H1 (cell line): Measurements from ENCODE around the gene LVRN. TPM values are rescaled to one million over a fixed set of nuclear protein-coding genes. Genes with fewer than 3 reads are reported as not detected.

ENCODE experiments used
- CTCF ChIA-PET: fragments of 300-600 bp; sonication (Branson Sonifier 250); formaldehyde crosslinking; loops from one replicate; lab custom pipeline; 2021; ENCODE audit not compliant: partially characterized antibody; lab: Charles Lee
- POLR2A ChIA-PET: fragments of 300-600 bp; sonication (Branson Sonifier 250); formaldehyde crosslinking; loops from one replicate; lab custom pipeline; 2021; ENCODE audit warnings: inconsistent platforms; ENCODE audit not compliant: partially characterized antibody; lab: Charles Lee
- DNase-seq, 2 experiments: peaks; one replicate each; pipeline versions ENCODE4 v3.0.0 to v3.0.0-alpha.2; 2010 to 2022; ENCODE audit warnings: low spot score in 2 of 2, low read depth in 1 of 2, mixed read lengths in 1 of 2
- FAIRE-seq: peaks from 2 replicates; lab custom pipeline; 2011; peaks lifted over from hg19 to GRCh38; lab: Jason Lieb, UNC
- H2AFZ ChIP-seq: 2 replicates; pipeline ENCODE4 v1.8.1; 2012; ENCODE audit warnings: low read length, inconsistent platforms
- H2AK5ac ChIP-seq: 2 replicates; pipeline ENCODE4 v1.6.1; 2013; ENCODE audit warnings: low read depth, low read length
- H2BK120ac ChIP-seq: replicated peaks from 2 replicates; pipeline ENCODE3; 2013; ENCODE audit warnings: low read depth, low read length, inconsistent platforms
- H2BK12ac ChIP-seq: 2 replicates; pipeline ENCODE4 v1.6.1; 2013; ENCODE audit warnings: low read depth, low read length
- H2BK15ac ChIP-seq: 2 replicates; pipeline ENCODE4 v1.6.1; 2013; ENCODE audit warnings: low read length
- H2BK20ac ChIP-seq: 2 replicates; pipeline ENCODE4 v1.6.1; 2013; ENCODE audit warnings: low read length
- H2BK5ac ChIP-seq: 2 replicates; pipeline ENCODE4 v1.6.1; 2013; ENCODE audit warnings: low read depth, low read length
- H3K14ac ChIP-seq: 2 replicates; pipeline ENCODE4 v1.6.1; 2013; ENCODE audit warnings: inconsistent platforms; ENCODE audit not compliant: insufficient read length
- H3K18ac ChIP-seq: 2 replicates; pipeline ENCODE4 v1.6.1; 2013; ENCODE audit warnings: low read length; ENCODE audit errors: extremely low read depth
- H3K23ac ChIP-seq: 2 replicates; pipeline ENCODE4 v1.6.1; 2013; ENCODE audit warnings: inconsistent platforms; ENCODE audit not compliant: insufficient read length
- H3K23me2 ChIP-seq: 2 replicates; pipeline ENCODE4 v1.6.1; 2013; ENCODE audit warnings: low read depth, low read length
- H3K27ac ChIP-seq: 2 replicates; pipeline ENCODE4 v1.6.1; 2011; ENCODE audit warnings: low read depth, low read length, inconsistent platforms
- H3K27me3 ChIP-seq, 4 experiments: replicated peaks in 1 of 4; 1 replicate in 1 of 4; 2 replicates in 3 of 4; pipeline versions ENCODE4 v1.6.1 to v1.8.1; 2011 to 2013; ENCODE audit warnings: low read length in 3 of 4, mild to moderate bottlenecking in 3 of 4, inconsistent platforms in 2 of 4, mixed read lengths in 2 of 4, moderate library complexity in 1 of 4; ENCODE audit not compliant: control insufficient read depth in 3 of 4, insufficient read depth in 3 of 4; ENCODE audit errors: extremely low read depth in 1 of 4
- H3K36me3 ChIP-seq, 4 experiments: 2 replicates each; pipeline versions ENCODE4 v1.6.1 to v1.8.1; 2011 to 2013; ENCODE audit warnings: mild to moderate bottlenecking in 4 of 4, low read length in 3 of 4, moderate library complexity in 2 of 4, control low read depth in 1 of 4, inconsistent platforms in 1 of 4; ENCODE audit not compliant: insufficient read depth in 4 of 4, control insufficient read depth in 2 of 4
- H3K4ac ChIP-seq: replicated peaks from 2 replicates; pipeline ENCODE3; 2013; ENCODE audit warnings: low read length, low read depth, mixed read lengths, inconsistent platforms; ENCODE audit not compliant: insufficient read length
- H3K4me1 ChIP-seq, 4 experiments: replicated peaks in 1 of 4; 1 replicate in 1 of 4; 2 replicates in 3 of 4; pipeline versions ENCODE4 v1.6.1 to v1.8.1; 2011 to 2013; ENCODE audit warnings: low read length in 3 of 4, inconsistent platforms in 2 of 4, mixed read lengths in 1 of 4; ENCODE audit not compliant: insufficient read depth in 4 of 4, control insufficient read depth in 3 of 4
- H3K4me2 ChIP-seq, 2 experiments: 2 replicates each; pipeline versions ENCODE4 v1.6.1 to v1.8.1; 2011 to 2013; ENCODE audit warnings: low read depth in 2 of 2, low read length in 2 of 2, control low read depth in 1 of 2, inconsistent platforms in 1 of 2, mild to moderate bottlenecking in 1 of 2; ENCODE audit not compliant: insufficient read depth in 1 of 2
- H3K4me3 ChIP-seq, 4 experiments: fragments of 200-600, 300-600 bp in 1 of 4; sonication (generic), shearing (Covaris generic), sonication (Bioruptor Twin) in 1 of 4; 2 replicates each; pipeline versions ENCODE4 v1.5.1 to v1.8.1; 2011 to 2016; ENCODE audit warnings: low read length in 4 of 4, low read depth in 3 of 4, control low read depth in 2 of 4, inconsistent platforms in 2 of 4, mild to moderate bottlenecking in 2 of 4, mixed read lengths in 1 of 4, moderate library complexity in 1 of 4; ENCODE audit not compliant: insufficient read depth in 2 of 4; ENCODE audit errors: extremely low read depth in 1 of 4
- H3K56ac ChIP-seq: replicated peaks from 2 replicates; pipeline ENCODE3; 2013; ENCODE audit warnings: low read depth, mild to moderate bottlenecking, mixed read lengths, low read length, inconsistent platforms; ENCODE audit not compliant: insufficient read length
- H3K79me1 ChIP-seq: 2 replicates; pipeline ENCODE4 v1.6.1; 2013; ENCODE audit warnings: low read depth, low read length, control low read depth
- H3K79me2 ChIP-seq, 2 experiments: 2 replicates each; pipeline versions ENCODE4 v1.6.1 to v1.8.1; 2012 to 2013; ENCODE audit warnings: low read length in 2 of 2, mild to moderate bottlenecking in 2 of 2, inconsistent platforms in 1 of 2; ENCODE audit not compliant: insufficient read depth in 2 of 2, control insufficient read depth in 1 of 2
- H3K9ac ChIP-seq, 4 experiments: replicated peaks in 1 of 4; 1 replicate in 1 of 4; 2 replicates in 3 of 4; pipeline versions ENCODE4 v1.6.1 to v1.8.1; 2011 to 2013; ENCODE audit warnings: low read depth in 3 of 4, low read length in 3 of 4, control low read depth in 2 of 4, mild to moderate bottlenecking in 2 of 4, moderate library complexity in 2 of 4, inconsistent platforms in 1 of 4; ENCODE audit errors: extremely low read depth in 1 of 4
- H3K9me3 ChIP-seq, 2 experiments: 2 replicates each; pipeline versions ENCODE4 v1.6.1 to v1.8.1; 2012 to 2013; ENCODE audit warnings: mild to moderate bottlenecking in 2 of 2, moderate library complexity in 2 of 2, control low read depth in 1 of 2, inconsistent platforms in 1 of 2, low read depth in 1 of 2, low read length in 1 of 2, mixed read lengths in 1 of 2; ENCODE audit not compliant: insufficient read depth in 2 of 2
- H4K20me1 ChIP-seq, 2 experiments: replicated peaks in 1 of 2; 2 replicates each; pipeline versions ENCODE3 to v1.8.1; 2011 to 2013; ENCODE audit warnings: inconsistent platforms in 2 of 2, low read length in 2 of 2, mild to moderate bottlenecking in 1 of 2; ENCODE audit not compliant: insufficient read depth in 2 of 2, control insufficient read depth in 1 of 2
- H4K5ac ChIP-seq: 2 replicates; pipeline ENCODE4 v1.6.1; 2013; ENCODE audit warnings: low read length, low read depth, mixed read lengths, inconsistent platforms; ENCODE audit not compliant: insufficient read length
- H4K8ac ChIP-seq: 2 replicates; pipeline ENCODE4 v1.8.0; 2013; ENCODE audit warnings: mild to moderate bottlenecking, moderate library complexity, low read length, inconsistent platforms; ENCODE audit not compliant: insufficient read depth; ENCODE audit errors: extremely low read depth
- H4K91ac ChIP-seq: replicated peaks from 2 replicates; pipeline ENCODE3; 2013; ENCODE audit warnings: low read length, mixed read lengths, inconsistent platforms; ENCODE audit not compliant: insufficient read length
- ASH2L ChIP-seq: fragments of 200-600, 300-600 bp; sonication (generic); IDR thresholded peaks from one replicate; pipeline ENCODE4 v1.7.1; 2017; ENCODE audit warnings: low read length
- BACH1 ChIP-seq: IDR thresholded peaks from 2 replicates; pipeline ENCODE4 v1.6.1; 2012; ENCODE audit warnings: low read length, improper control_type of control experiment
- BCL11A ChIP-seq, 2 experiments: IDR thresholded peaks; one replicate each; pipeline ENCODE4 v1.6.1; 2011; ENCODE audit warnings: low read depth in 2 of 2, low read length in 2 of 2, mild to moderate bottlenecking in 2 of 2
- BRCA1 ChIP-seq: IDR thresholded peaks from 2 replicates; pipeline ENCODE4 v1.6.1; 2012; ENCODE audit warnings: low read depth, low read length, improper control_type of control experiment
- CREB1 ChIP-seq: IDR thresholded peaks from 2 replicates; pipeline ENCODE4 v1.6.1; 2012; ENCODE audit warnings: inconsistent platforms
- CTBP2 ChIP-seq: IDR thresholded peaks from 2 replicates; pipeline ENCODE4 v1.7.0; 2011; ENCODE audit warnings: borderline replicate concordance, mild to moderate bottlenecking, moderate library complexity, mixed read lengths, low read length; ENCODE audit not compliant: insufficient read depth, insufficient read length
- KDM1A ChIP-seq: fragments of 200-600, 300-600 bp; sonication (generic); IDR thresholded peaks from 2 replicates; pipeline ENCODE4 v1.7.1; 2016; ENCODE audit warnings: mild to moderate bottlenecking, low read length, borderline replicate concordance
- KDM4A ChIP-seq: IDR thresholded peaks from one replicate; pipeline ENCODE4 v1.7.1; 2012; ENCODE audit warnings: low read depth, mild to moderate bottlenecking, moderate library complexity, low read length, inconsistent platforms; ENCODE audit not compliant: severe bottlenecking
- KDM5A ChIP-seq: fragments of 200-600 bp; IDR thresholded peaks from 2 replicates; pipeline ENCODE4 v1.7.1; 2012; ENCODE audit warnings: mild to moderate bottlenecking, low read length, inconsistent platforms, mixed read lengths
- POLR2AphosphoS5 ChIP-seq: IDR thresholded peaks from 2 replicates; pipeline ENCODE4 v1.6.1; 2011; ENCODE audit warnings: low read depth, low read length
- SAP30 ChIP-seq: fragments of 300-600 bp; sonication (generic); IDR thresholded peaks from 2 replicates; pipeline ENCODE4 v1.7.1; 2012; ENCODE audit warnings: low read length, moderate library complexity, mild to moderate bottlenecking, inconsistent platforms; ENCODE audit not compliant: insufficient read depth, insufficient replicate concordance
- SIN3A ChIP-seq, 2 experiments: IDR thresholded peaks in 1 of 2; conservative IDR thresholded peaks in 1 of 2; 2 replicates each; pipeline ENCODE4 v1.6.1; 2011 to 2012; ENCODE audit warnings: low read length in 2 of 2, improper control_type of control experiment in 1 of 2, low read depth in 1 of 2, mild to moderate bottlenecking in 1 of 2
- SIX5 ChIP-seq: IDR thresholded peaks from 2 replicates; pipeline ENCODE4 v1.6.1; 2011; ENCODE audit warnings: mild to moderate bottlenecking, low read depth, low read length
- SP1 ChIP-seq: IDR thresholded peaks from 2 replicates; pipeline ENCODE4 v1.6.1; 2011; ENCODE audit warnings: low read depth, low read length
- TAF1 ChIP-seq: IDR thresholded peaks from 2 replicates; pipeline ENCODE4 v1.6.1; 2011; ENCODE audit warnings: mild to moderate bottlenecking, low read depth, low read length
- WGBS, 2 experiments: shearing (Covaris generic) in 1 of 2; methylation state at CpG; one replicate each; pipeline versions ENCODE4 v1.1.6 to v1.1.7; 2013 to 2015; ENCODE audit warnings: low lambda C conversion rate in 2 of 2, mixed read lengths in 2 of 2, inconsistent platforms in 1 of 2, low coverage in 1 of 2, missing lambda C conversion rate in 1 of 2; ENCODE audit not compliant: insufficient replicate concordance in 2 of 2, insufficient coverage in 1 of 2, insufficient read length in 1 of 2; ENCODE audit errors: extremely low coverage in 1 of 2, missing lambda C conversion rate in 1 of 2; 5-methylcytosine and 5-hydroxymethylcytosine counted together
- polyA plus RNA-seq, 7 experiments: library from polyadenylated mRNA; depleted of rRNA in 3 of 7; stranded (reverse) in 5 of 7; unstranded in 2 of 7; fragments of >200 nt in 5 of 7; fragments of 200-250 nt in 2 of 7; gene quantifications; 1 replicate in 5 of 7; 2 replicates in 1 of 7; 4 replicates in 1 of 7; pipeline versions ENCODE4 v1.2.1 to v1.2.3, GENCODE V29; 2011 to 2013; ENCODE audit warnings: missing spikeins in 2 of 7, mixed read lengths in 2 of 7
- total RNA-seq: library from RNA; stranded (reverse); fragmentation: NEBNext Ultra II Directional; extraction: Animal tissue kit (Norgen Biotek cat#: 25700); gene quantifications from 2 replicates; pipeline ENCODE4 v1.2.1, GENCODE V29; 2021
- TF ChIP-seq, protein P1 (sequence below): IDR thresholded peaks from 2 replicates; pipeline ENCODE4 v1.6.1; 2012; ENCODE audit warnings: inconsistent platforms

LVRN gene
- total and polyA plus RNA-seq, 2 of the 8 experiments (the other 6 are each of a cell fraction or from before 2014, with no cell fraction given), result 0.08 to 0.09 TPM

DNA sequence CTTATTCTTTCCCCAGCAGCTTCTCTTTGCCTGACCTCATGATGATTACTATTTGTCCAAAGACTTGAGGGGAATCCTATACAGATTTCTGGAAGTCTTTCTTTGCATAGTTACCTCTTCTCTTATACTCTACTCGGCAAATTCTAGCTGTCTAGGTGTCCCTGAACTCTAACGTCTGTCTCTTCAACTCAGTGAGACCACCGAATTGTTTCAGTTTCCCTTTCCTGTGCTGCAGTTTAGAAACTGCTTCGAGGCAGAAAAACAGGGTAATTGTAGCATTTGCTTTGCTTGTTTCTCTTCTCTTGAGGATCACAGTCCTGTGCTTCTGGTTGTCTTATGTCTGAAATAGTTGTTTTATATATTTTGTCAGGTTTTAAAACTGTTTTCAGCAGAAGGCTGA, 14.8 kb downstream of the LVRN start:
- no peak overlapping the region for H3K18ac ChIP-seq
- H3K79me1 ChIP-seq, result no peaks in the 10 kb centered on the region
- no peak overlapping the region for H3K9ac ChIP-seq
- H2BK5ac ChIP-seq, result no peak overlapping the region
- no peak overlapping the region for H3K4me3 ChIP-seq
- H2BK20ac ChIP-seq, result no peak overlapping the region
- no peak overlapping the region for H4K5ac ChIP-seq
- H3K14ac ChIP-seq, result no peak overlapping the region
- H3K23ac ChIP-seq, result no peak overlapping the region
- H3K36me3 ChIP-seq, result no peaks in the 10 kb centered on the region
- H2AFZ ChIP-seq, result 0 out of 2 replicates have a peak overlapping the region, but pooled peaks have one; percentile 52
- H3K4me1 ChIP-seq, result no peaks in the 10 kb centered on the region
- WGBS, 2 experiments, result 92% methylated on average over 4 of the region's 4 CpGs; no CpG with 5 or more reads in 1 of the 2 experiments
- H3K27ac ChIP-seq, result no peak overlapping the region
- no peak overlapping the region for H3K4ac ChIP-seq
- H4K8ac ChIP-seq, result no peak overlapping the region
- POLR2A ChIA-PET, result no interaction called here
- CTCF ChIA-PET, result interaction anchor here (0.6 kb wide), 1 partner anchor 605 kb away, joined by 3 read pairs; no protein-coding TSS in a partner anchor
- H2BK15ac ChIP-seq, result no peak overlapping the region
- no peaks in the 10 kb centered on the region for H4K20me1 ChIP-seq
- no peak overlapping the region for H2BK120ac ChIP-seq
- FAIRE-seq (no peak), DNase-seq (no peak)
- no peak overlapping the region for H3K56ac ChIP-seq
- H3K27me3 ChIP-seq, result no peaks in the 10 kb centered on the region
- H2AK5ac ChIP-seq, result no peak overlapping the region
- H3K9me3 ChIP-seq, result no peaks in the 10 kb centered on the region
- H2BK12ac ChIP-seq, result no peak overlapping the region
- no peaks in the 10 kb centered on the region for H3K23me2 ChIP-seq
- H3K4me2 ChIP-seq, result no peak overlapping the region
- H3K79me2 ChIP-seq, result no peaks in the 10 kb centered on the region
- no peak overlapping the region for H4K91ac ChIP-seq
- TF ChIP-seq BCL11A (IDR thresholded peaks at IDR 0.05; ENCODE audit: low read depth in 2 of 2, low read length in 2 of 2) (no peak), CREB1 (no peak), SIX5 (no peak), KDM1A (no peak), KDM4A (no peak), SIN3A (conservative IDR thresholded peaks at IDR 0.05 in 1 of 2, IDR thresholded peaks at IDR 0.05 in 1 of 2; ENCODE audit: low read depth in 1 of 2, low read length in 2 of 2) (no peak), BACH1 (no peak), SP1 (no peak), TAF1 (no peak), SAP30 (no peak), BRCA1 (no peak), CTBP2 (no peak), KDM5A (no peak), ASH2L (no peak), POLR2AphosphoS5 (no peak)
- TF ChIP-seq, protein P1, sequence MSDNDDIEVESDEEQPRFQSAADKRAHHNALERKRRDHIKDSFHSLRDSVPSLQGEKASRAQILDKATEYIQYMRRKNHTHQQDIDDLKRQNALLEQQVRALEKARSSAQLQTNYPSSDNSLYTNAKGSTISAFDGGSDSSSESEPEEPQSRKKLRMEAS, result no peak
